GM23338 (cell line): ENCODE data around the gene RAP1GAP. TPM values are rescaled to one million over a fixed set of nuclear protein-coding genes. Genes with fewer than 3 reads are reported as not detected.

Source experiments
- ATAC-seq: fragments of 200-7000 bp; cut with Tn5 transposase; 3 replicates; pipeline ENCODE4 v1.9.1; 2020
- DNase-seq: peaks from one replicate; pipeline ENCODE4 v3.0.0-alpha.2; 2015; ENCODE audit warnings: low spot score
- H2AFZ ChIP-seq: fragments of 200-600 bp; sonication (generic); 2 replicates; pipeline ENCODE4 v1.8.0; 2016; ENCODE audit warnings: antibody characterized with exemption, mild to moderate bottlenecking, moderate library complexity
- H3F3A ChIP-seq: fragments of 200-600 bp; sonication (generic); replicated peaks from 2 replicates; pipeline ENCODE4 v1.8.0; 2017; ENCODE audit warnings: antibody characterized with exemption, mixed run types, low read depth
- H3K27ac ChIP-seq: fragments of 200-600 bp; sonication (generic); 2 replicates; pipeline ENCODE4 v1.6.1; 2016; ENCODE audit warnings: low read depth
- H3K27me3 ChIP-seq: fragments of 200-600 bp; sonication (generic); 2 replicates; pipeline ENCODE4 v1.8.0; 2016; ENCODE audit warnings: mild to moderate bottlenecking, mixed run types, moderate library complexity; ENCODE audit not compliant: insufficient read depth
- H3K36me3 ChIP-seq: fragments of 200-600 bp; sonication (generic); 2 replicates; pipeline ENCODE4 v1.8.0; 2016; ENCODE audit warnings: mild to moderate bottlenecking; ENCODE audit not compliant: insufficient read depth
- H3K4me1 ChIP-seq: fragments of 200-600 bp; sonication (generic); 2 replicates; pipeline ENCODE4 v1.8.0; 2016; ENCODE audit warnings: mild to moderate bottlenecking, moderate library complexity; ENCODE audit not compliant: insufficient read depth
- H3K4me2 ChIP-seq: fragments of 200-600 bp; sonication (generic); 2 replicates; pipeline ENCODE4 v1.7.1; 2017; ENCODE audit warnings: mixed run types
- H3K4me3 ChIP-seq: fragments of 200-600 bp; sonication (generic); 2 replicates; pipeline ENCODE4 v1.6.1; 2016; ENCODE audit warnings: mixed run types
- H3K79me2 ChIP-seq: fragments of 200-600 bp; sonication (generic); replicated peaks from 2 replicates; pipeline ENCODE4 v1.8.0; 2017; ENCODE audit warnings: mild to moderate bottlenecking; ENCODE audit not compliant: insufficient read depth
- H3K9me2 ChIP-seq: fragments of 200-600 bp; sonication (generic); 2 replicates; pipeline ENCODE4 v1.8.0; 2017; ENCODE audit not compliant: insufficient read depth
- H4K20me1 ChIP-seq: fragments of 200-600 bp; sonication (generic); replicated peaks from 2 replicates; pipeline ENCODE4 v1.8.0; 2017; ENCODE audit warnings: mild to moderate bottlenecking; ENCODE audit not compliant: insufficient read depth
- H3K27ac Mint-ChIP-seq: 2 replicates; pipeline ENCODE4 v1.8.0; 2020; ENCODE audit warnings: inconsistent platforms, mild to moderate bottlenecking, moderate library complexity, mixed read lengths
- H3K27me3 Mint-ChIP-seq: 3 replicates; pipeline ENCODE4 v1.8.0; 2022; ENCODE audit warnings: low read depth, mild to moderate bottlenecking, moderate library complexity, mixed read lengths, inconsistent platforms; ENCODE audit not compliant: insufficient read depth, poor library complexity
- H3K36me3 Mint-ChIP-seq: 3 replicates; pipeline ENCODE4 v1.8.0; 2021; ENCODE audit warnings: low read depth, mild to moderate bottlenecking, inconsistent platforms, moderate library complexity, mixed read lengths
- H3K4me1 Mint-ChIP-seq: 3 replicates; pipeline ENCODE4 v1.8.0; 2020; ENCODE audit warnings: mild to moderate bottlenecking, inconsistent platforms, mixed read lengths
- H3K4me3 Mint-ChIP-seq: 3 replicates; pipeline ENCODE4 v1.8.0; 2021; ENCODE audit warnings: moderate library complexity, mild to moderate bottlenecking, inconsistent platforms, mixed read lengths
- H3K9me3 Mint-ChIP-seq: 3 replicates; pipeline ENCODE4 v1.8.0; 2020; ENCODE audit warnings: moderate library complexity, mild to moderate bottlenecking, inconsistent platforms, mixed read lengths
- CREB1 ChIP-seq: fragments of 250-450 bp; sonication (Bioruptor Pico); IDR thresholded peaks from 2 replicates; pipeline ENCODE4 v1.5.0; 2020; ENCODE audit warnings: low read depth, mild to moderate bottlenecking, moderate library complexity
- CTCF ChIP-seq, 2 experiments: fragments of 200-600 bp in 1 of 2; sonication (generic) in 1 of 2; conservative IDR thresholded peaks; 2 replicates each; pipeline versions ENCODE4 v1.5.1 to v1.6.1; 2016 to 2017; ENCODE audit warnings: antibody characterized with exemption in 2 of 2, low read depth in 2 of 2, mild to moderate bottlenecking in 2 of 2, moderate library complexity in 1 of 2
- ETS1 ChIP-seq: IDR thresholded peaks from 2 replicates; pipeline ENCODE4 v1.6.1; 2016; ENCODE audit warnings: antibody characterized with exemption
- EZH2 ChIP-seq: fragments of 200-600 bp; sonication (generic); IDR thresholded peaks from one replicate; pipeline ENCODE4 v1.8.0; 2017; ENCODE audit warnings: antibody characterized with exemption, mild to moderate bottlenecking, low read depth; ENCODE audit not compliant: unreplicated experiment
- EZH2phosphoT487 ChIP-seq: fragments of 200-600 bp; sonication (generic); IDR thresholded peaks from one replicate; pipeline ENCODE4 v1.8.1; 2018; ENCODE audit warnings: antibody characterized with exemption; ENCODE audit not compliant: unreplicated experiment
- JUNB ChIP-seq: IDR thresholded peaks from one replicate; pipeline ENCODE4 v1.6.1; 2016; ENCODE audit warnings: antibody characterized with exemption; ENCODE audit not compliant: unreplicated experiment
- NANOG ChIP-seq: IDR thresholded peaks from 2 replicates; pipeline ENCODE4 v1.6.1; 2016; ENCODE audit warnings: antibody characterized with exemption, borderline replicate concordance
- POLR2AphosphoS5 ChIP-seq: IDR thresholded peaks from 2 replicates; pipeline ENCODE4 v1.6.1; 2016; ENCODE audit warnings: antibody characterized with exemption, low read depth
- REST ChIP-seq: IDR thresholded peaks from one replicate; pipeline ENCODE4 v1.6.1; 2018; ENCODE audit warnings: antibody characterized with exemption; ENCODE audit not compliant: unreplicated experiment
- STAT1 ChIP-seq: IDR thresholded peaks from one replicate; pipeline ENCODE4 v1.6.1; 2016; ENCODE audit warnings: antibody characterized with exemption; ENCODE audit not compliant: unreplicated experiment
- ZNF114 ChIP-seq: fragments of 250-450 bp; sonication (Bioruptor Pico); IDR thresholded peaks from 2 replicates; pipeline ENCODE4 v1.5.0; 2020; ENCODE audit warnings: mild to moderate bottlenecking, moderate library complexity
- ZNF331 ChIP-seq: fragments of 250-450 bp; sonication (Bioruptor Pico); IDR thresholded peaks from 2 replicates; pipeline ENCODE4 v1.5.0; 2020; ENCODE audit warnings: low read depth, mild to moderate bottlenecking, moderate library complexity
- ZNF462 ChIP-seq: fragments of 250-450 bp; sonication (Bioruptor Pico); IDR thresholded peaks from 2 replicates; pipeline ENCODE4 v1.5.0; 2020; ENCODE audit warnings: mild to moderate bottlenecking, moderate library complexity
- polyA plus RNA-seq: library from polyadenylated mRNA; unstranded; fragments of >200 nt; fragmentation: Nextera tagmentation; extraction: Ambion mirVana; gene quantifications from 2 replicates; pipeline ENCODE4 v1.2.1, GENCODE V29; 2016
- total RNA-seq: library from RNA; depleted of rRNA; stranded (reverse); fragments of >200 nt; shearing (Covaris generic); gene quantifications from 2 replicates; pipeline ENCODE4 v1.2.3, GENCODE V29; 2014

Gene RAP1GAP
- total and polyA plus RNA-seq, 2 experiments from 2014 or later = 4.3 to 6.6 TPM

GRCh38 chr1:21663248-21663950, 5.8 kb downstream of the RAP1GAP start:
- H3K27me3 Mint-ChIP-seq = peaks cover 29% of the 10 kb centered on the region
- Histone ChIP-seq H3F3A (0 out of 2 replicates have a peak, but pooled peaks cover under 1% of the 10 kb centered on the region), H3K79me2 (no peaks in the 10 kb centered on the region), H3K4me3 (no peak overlapping the region), H3K27ac (no peak overlapping the region), H3K9me2 (no peaks in the 10 kb centered on the region), H2AFZ (0 out of 2 replicates have a peak overlapping the region, but pooled peaks have one; percentile 28), H3K4me2 (no peak overlapping the region), H3K4me1 (no peaks in the 10 kb centered on the region; the same call in 1 of the 2 replicates), H3K27me3 (peaks cover 25% of the 10 kb centered on the region), H3K36me3 (no peaks in the 10 kb centered on the region), H4K20me1 (no peaks in the 10 kb centered on the region)
- peaks cover 20% of the 10 kb centered on the region for H3K4me1 Mint-ChIP-seq
- H3K4me3 Mint-ChIP-seq = no peak overlapping the region
- no peaks in the 10 kb centered on the region for H3K9me3 Mint-ChIP-seq
- H3K27ac Mint-ChIP-seq = peak overlapping the region; percentile 68; the same call in 1 of the 2 replicates
- no peak for DNase-seq
- peak; percentile 9; the same call in 2 of the 3 replicates for ATAC-seq
- no peaks in the 10 kb centered on the region for H3K36me3 Mint-ChIP-seq
- TF ChIP-seq EZH2 (no peak), NANOG (no peak), CREB1 (CRISPR knock-in tag) (no peak), ZNF331 (CRISPR knock-in tag) (no peak), STAT1 (no peak), POLR2AphosphoS5 (no peak), EZH2phosphoT487 (no peak), JUNB (no peak), CTCF (conservative IDR thresholded peaks at IDR 0.05; ENCODE audit: low read depth in 2 of 2) (no peak), ZNF462 (CRISPR knock-in tag) (no peak), REST (no peak), ZNF114 (CRISPR knock-in tag) (no peak), ETS1 (no peak)
